NCI-H82 treated with DMSO at 0.1 percent for 48 hours (cell line): ENCODE measurements around the gene MCMBP.
"Not testable (repeated sequence)": the region's sequence is repeated elsewhere in the genome, so short reads cannot be mapped to it uniquely, and the experiment has no call there.

Source experiments
- DNase-seq: peaks from one replicate; lab custom pipeline; 2025; ENCODE audit not compliant: unreplicated experiment; lab: John Stamatoyannopoulos, UW

Gene MCMBP

GRCh38 chr10:119832951-119833350, 39.7 kb downstream of the MCMBP start:
- DNase-seq: no peak

GRCh38 chr10:119831656-119832055, 41.0 kb downstream of the MCMBP start:
- DNase-seq: no peak

- no peak for DNase-seq
These were observed 41.8 kb downstream of the MCMBP start for GRCh38 chr10:119830851-119831250.

GRCh38 chr10:119829429-119829828, 43.2 kb downstream of the MCMBP start:
- DNase-seq: no peak

GRCh38 chr10:119827430-119827829, 45.2 kb downstream of the MCMBP start:
- DNase-seq: no peak

- DNase-seq: no peak
These were observed 45.9 kb downstream of the MCMBP start for GRCh38 chr10:119826771-119827170.

- DNase-seq: no peak
These were observed 48.3 kb downstream of the MCMBP start for GRCh38 chr10:119824299-119824698.

- DNase-seq: no peak
These were observed 51.5 kb downstream of the MCMBP start for GRCh38 chr10:119821182-119821581.

GRCh38 chr10:119818889-119819270, 53.8 kb downstream of the MCMBP start:
- no peak for DNase-seq

GRCh38 chr10:119817991-119818888, 54.4 kb downstream of the MCMBP start:
- DNase-seq: no peak

GRCh38 chr10:119815671-119816070, 57.0 kb downstream of the MCMBP start:
- DNase-seq: no peak

GRCh38 chr10:119812684-119813083, 60.0 kb downstream of the MCMBP start:
- no peak for DNase-seq

- DNase-seq: no peak
These were observed 61.5 kb downstream of the MCMBP start for GRCh38 chr10:119811122-119811521.

- DNase-seq: no peak
These were observed 64.5 kb downstream of the MCMBP start for GRCh38 chr10:119807960-119808697.

- DNase-seq: no peak
These were observed 66.1 kb downstream of the MCMBP start for GRCh38 chr10:119806334-119807130.

- DNase-seq: no peak
These were observed 66.9 kb downstream of the MCMBP start for GRCh38 chr10:119805702-119806230.

- no peak for DNase-seq
These were observed 69.4 kb downstream of the MCMBP start for GRCh38 chr10:119803264-119803663.

- no peak for DNase-seq
These were observed 70.6 kb downstream of the MCMBP start for GRCh38 chr10:119801998-119802538.

GRCh38 chr10:119801176-119801575, 71.5 kb downstream of the MCMBP start:
- no peak for DNase-seq

- DNase-seq: no peak
These were observed 76.6 kb downstream of the MCMBP start for GRCh38 chr10:119796039-119796438.

- not testable (repeated sequence) for DNase-seq
These were observed 77.5 kb downstream of the MCMBP start for GRCh38 chr10:119795101-119795500.
